Left renal pelvis (tissue), 4 donors: Measurements from ENCODE around the gene E2F1. TPM values are rescaled to one million over a fixed set of nuclear protein-coding genes. Genes with fewer than 3 reads are reported as not detected.
A peak's percentile ranks its signal among the peaks of the same experiment; 100 is the strongest.

Experiments
- DNase-seq, 4 donors: peaks; one replicate each; pipeline ENCODE4 v3.0.0-alpha.2; 2013; ENCODE audit warnings: low read depth in 4 of 4, low spot score in 3 of 4
- polyA plus RNA-seq, 4 donors: library from polyadenylated mRNA; unstranded; fragments of 120-200 nt; gene quantifications; one replicate each; pipeline ENCODE4 v1.2.1, GENCODE V29; 2013; ENCODE audit not compliant: insufficient read length in 4 of 4

E2F1 gene
- polyA plus RNA-seq, 4 donors, result 9.8 to 14.2 (median 11.7) TPM

- DNase-seq, result no peak
Measured at GRCh38 chr20:33660035-33660684, 26.0 kb downstream of the E2F1 start.

- DNase-seq, result no peak
Measured at GRCh38 chr20:33659341-33660034, 26.7 kb downstream of the E2F1 start.

GRCh38 chr20:33658929-33659328 lies 27.3 kb downstream of the E2F1 start:
- DNase-seq, result no peak

GRCh38 chr20:33658510-33658909 lies 27.7 kb downstream of the E2F1 start:
- no peak for DNase-seq

- no peak for DNase-seq
Measured at GRCh38 chr20:33657704-33658095, 28.5 kb downstream of the E2F1 start.

- DNase-seq, result no peak
Measured at GRCh38 chr20:33656783-33657703, 29.1 kb downstream of the E2F1 start.

GRCh38 chr20:33656010-33656782 lies 30.0 kb downstream of the E2F1 start:
- DNase-seq, result no peak

- no peak for DNase-seq
Measured at GRCh38 chr20:33655164-33655563, 31.0 kb downstream of the E2F1 start.

GRCh38 chr20:33654680-33655161 lies 31.5 kb downstream of the E2F1 start:
- no peak for DNase-seq

GRCh38 chr20:33653900-33654596 lies 32.1 kb downstream of the E2F1 start:
- no peak for DNase-seq

- peak in 1 of 4 donors; percentile 67 for DNase-seq
Measured at GRCh38 chr20:33653218-33653899, 32.8 kb downstream of the E2F1 start.

GRCh38 chr20:33651562-33652048 lies 34.6 kb downstream of the E2F1 start:
- no peak for DNase-seq

GRCh38 chr20:33650753-33651561 lies 35.2 kb downstream of the E2F1 start:
- DNase-seq, result no peak

- no peak for DNase-seq
Measured at GRCh38 chr20:33650111-33650752, 36.0 kb downstream of the E2F1 start.

GRCh38 chr20:33649201-33649681 lies 36.9 kb downstream of the E2F1 start:
- no peak for DNase-seq

- no peak for DNase-seq
Measured at GRCh38 chr20:33648396-33649004, 37.7 kb downstream of the E2F1 start.
